Neural cell (in vitro differentiated cells): ENCODE measurements around the gene RLN3. TPM values are rescaled to one million over a fixed set of nuclear protein-coding genes. Genes with fewer than 3 reads are reported as not detected.

Source experiments
- polyA plus RNA-seq: library from polyadenylated mRNA; depleted of rRNA; stranded (reverse); fragments of >200 nt; gene quantifications from 2 replicates; pipeline ENCODE4 v1.2.3, GENCODE V29; 2014

RLN3 gene
- polyA plus RNA-seq, 1 donor from 2014 or later, result not detected

Other genes starting within 250 kb of the RLN3 start
- 4.7 and 6.1 TPM in 2 replicates for gene ZSWIM4, start 232.7 kb upstream of the RLN3 start, polyA plus RNA-seq
- gene NANOS3, start 151.0 kb upstream of the RLN3 start, polyA plus RNA-seq, result 3.2 and 3.8 TPM in 2 replicates
- 6.2 and 8.5 TPM in 2 replicates for gene BRME1, start 122.0 kb upstream of the RLN3 start, polyA plus RNA-seq
- 24.5 and 26.9 TPM in 2 replicates for gene CC2D1A, start 121.9 kb upstream of the RLN3 start, polyA plus RNA-seq
- not detected in 2 replicates for gene PODNL1, start 89.7 kb upstream of the RLN3 start, polyA plus RNA-seq
- gene DCAF15, start 75.6 kb upstream of the RLN3 start, polyA plus RNA-seq, result 39.4 and 57.6 TPM in 2 replicates
- gene RFX1, start 21.8 kb upstream of the RLN3 start, polyA plus RNA-seq, result 2.2 and 3.0 TPM in 2 replicates
- 1.0 and 1.6 TPM in 2 replicates for gene IL27RA, start 3.6 kb downstream of the RLN3 start, polyA plus RNA-seq
- gene PALM3, start 33.9 kb downstream of the RLN3 start, polyA plus RNA-seq, result 0.33 TPM in 1 of 2 replicates, not detected in the other
- 3.7 and 8.2 TPM in 2 replicates for gene MISP3, start 44.6 kb downstream of the RLN3 start, polyA plus RNA-seq
- not detected in 2 replicates for gene C19orf67, start 57.6 kb downstream of the RLN3 start, polyA plus RNA-seq
- 32.4 and 38.1 TPM in 2 replicates for gene SAMD1, start 62.6 kb downstream of the RLN3 start, polyA plus RNA-seq
- gene PRKACA, start 89.6 kb downstream of the RLN3 start, polyA plus RNA-seq, result 11.7 and 28.1 TPM in 2 replicates
- gene ASF1B, start 108.4 kb downstream of the RLN3 start, polyA plus RNA-seq, result 0.32 and 0.34 TPM in 2 replicates
- 22.2 and 28.5 TPM in 2 replicates for gene ADGRL1, start 178.0 kb downstream of the RLN3 start, polyA plus RNA-seq